ENCODE measurements around the gene PDZK1IP1.

The PDZK1IP1 gene, protein sequence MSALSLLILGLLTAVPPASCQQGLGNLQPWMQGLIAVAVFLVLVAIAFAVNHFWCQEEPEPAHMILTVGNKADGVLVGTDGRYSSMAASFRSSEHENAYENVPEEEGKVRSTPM

DNA sequence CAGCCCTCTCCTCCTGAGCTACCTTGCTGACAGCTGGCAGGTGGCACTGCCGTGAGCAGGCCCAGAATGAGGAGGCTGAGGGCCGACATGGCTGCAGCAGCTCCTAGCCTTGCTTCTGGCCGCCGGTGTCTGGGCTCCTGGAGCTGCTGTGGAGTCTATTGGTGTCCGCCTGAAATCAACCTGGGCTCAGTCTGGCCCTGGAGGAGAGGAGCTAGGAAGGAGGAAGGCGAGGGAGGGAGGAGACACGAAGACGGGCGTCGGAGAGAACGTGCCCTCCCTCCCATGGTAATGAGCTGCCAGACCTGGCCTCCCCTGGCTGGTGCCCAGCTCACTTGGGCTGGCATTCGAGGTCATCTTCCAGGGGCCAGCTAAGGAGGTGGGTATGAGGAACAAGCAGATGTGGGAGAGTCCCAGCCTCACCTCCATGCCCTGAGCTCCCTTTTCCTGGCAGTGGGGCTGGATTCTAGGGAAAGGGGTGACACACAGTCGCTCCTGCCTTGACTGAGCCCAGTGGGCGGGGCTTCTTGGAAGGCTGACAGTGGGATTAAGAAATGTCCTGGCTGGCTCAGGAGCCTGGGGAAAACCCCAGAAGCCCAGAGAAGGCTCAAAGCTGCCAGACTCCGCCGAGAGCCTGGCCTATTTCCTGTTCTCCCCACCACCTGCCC lies at the start of gene PDZK1IP1:
TSS of gene PDZK1IP1 (minus strand) at position 193 of the 665 bp plus-strand sequence. CDS start at position 89, 104 bp downstream.
- Histone ChIP-seq H3K4me3 (ENCODE audit: low read length) (no peak within 1 kb of the TSS), H3K36me3 (ENCODE audit: insufficient read depth, low read depth, low read length) (no peaks in the 10 kb centered on the region), H3K27ac (ENCODE audit: low read length) (no peak within 1 kb of the TSS), H3K4me1 (ENCODE audit: insufficient read depth, low read length) (peaks cover 7% of the 10 kb centered on the region), H3K9me3 (ENCODE audit: insufficient read depth, low read depth, low read length) (no peaks in the 10 kb centered on the region), H3K9ac (ENCODE audit: low read depth, low read length) (no peak within 1 kb of the TSS; the same call in 1 of the 2 replicates), H3K27me3 (ENCODE audit: insufficient read depth, low read length) (peaks cover 23% of the 10 kb centered on the region)

DNA sequence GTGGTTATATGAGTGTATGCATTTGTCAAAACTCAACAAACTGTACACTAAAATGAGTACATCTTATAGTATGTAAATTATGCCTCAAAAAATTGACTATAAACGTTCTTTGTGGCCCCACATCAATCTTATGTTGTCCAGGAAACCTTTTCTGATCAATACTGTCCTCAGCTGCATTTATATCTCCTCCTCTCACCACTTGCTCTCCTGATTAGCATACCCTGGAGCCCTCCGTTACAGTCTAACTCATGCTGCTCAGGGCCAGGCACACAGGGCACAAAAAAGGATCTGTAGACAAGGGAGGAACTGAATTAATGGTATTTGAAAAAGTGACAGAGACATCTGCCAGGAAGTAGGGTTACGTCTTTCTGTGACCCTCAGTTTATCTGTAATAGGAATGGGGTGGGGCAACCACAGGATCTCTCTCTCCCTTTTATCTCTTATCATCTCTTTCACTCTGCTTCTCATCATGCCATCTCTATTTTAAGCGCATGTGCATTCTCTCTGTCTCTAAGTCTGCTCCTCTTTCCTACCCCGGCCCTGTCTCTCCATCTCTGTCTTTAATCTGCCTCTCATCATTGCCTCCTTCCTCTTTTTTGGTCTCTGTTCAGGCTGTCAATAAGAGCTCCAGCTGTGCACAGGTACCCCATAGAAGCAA lies 49.2 kb upstream of the PDZK1IP1 start:
- Histone ChIP-seq H3K9ac (ENCODE audit: low read depth, low read length) (no peak overlapping the region), H3K36me3 (ENCODE audit: insufficient read depth, low read depth, low read length) (no peaks in the 10 kb centered on the region), H3K4me1 (ENCODE audit: insufficient read depth, low read length) (peaks cover 3% of the 10 kb centered on the region; the same call in 1 of the 2 replicates), H3K9me3 (ENCODE audit: insufficient read depth, low read depth, low read length) (no peaks in the 10 kb centered on the region), H3K27ac (ENCODE audit: low read length) (no peak overlapping the region), H3K27me3 (ENCODE audit: insufficient read depth, low read length) (peaks cover 80% of the 10 kb centered on the region), H3K4me3 (ENCODE audit: low read length) (no peak overlapping the region)

DNA sequence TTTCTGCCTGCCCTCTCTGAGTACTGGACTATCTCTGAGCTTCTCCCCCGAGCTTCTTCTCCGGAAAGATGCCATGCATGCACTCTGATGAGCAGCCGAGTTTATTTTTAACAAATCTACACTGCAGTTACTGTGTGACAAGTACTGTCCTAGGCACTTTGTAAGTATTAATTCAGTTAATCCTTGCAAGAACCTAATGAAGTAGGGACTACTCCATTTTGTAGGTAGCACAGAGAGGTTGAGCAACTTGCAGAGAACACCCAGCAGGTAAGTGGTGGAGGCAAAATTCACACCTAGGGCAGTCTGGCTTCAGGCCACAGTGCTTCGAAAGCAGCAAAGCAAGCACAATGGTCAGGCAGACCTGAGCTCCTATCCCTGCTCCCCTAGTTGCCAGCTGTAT lies 46.0 kb upstream of the PDZK1IP1 start:
- Histone ChIP-seq H3K4me3 (ENCODE audit: low read length) (no peak overlapping the region), H3K36me3 (ENCODE audit: insufficient read depth, low read depth, low read length) (no peaks in the 10 kb centered on the region), H3K9ac (ENCODE audit: low read depth, low read length) (no peak overlapping the region), H3K27me3 (ENCODE audit: insufficient read depth, low read length) (peaks cover 87% of the 10 kb centered on the region), H3K9me3 (ENCODE audit: insufficient read depth, low read depth, low read length) (no peaks in the 10 kb centered on the region; the same call in 1 of the 2 replicates), H3K4me1 (ENCODE audit: insufficient read depth, low read length) (0 out of 2 replicates have a peak, but pooled peaks cover 8% of the 10 kb centered on the region), H3K27ac (ENCODE audit: low read length) (no peak overlapping the region)

DNA sequence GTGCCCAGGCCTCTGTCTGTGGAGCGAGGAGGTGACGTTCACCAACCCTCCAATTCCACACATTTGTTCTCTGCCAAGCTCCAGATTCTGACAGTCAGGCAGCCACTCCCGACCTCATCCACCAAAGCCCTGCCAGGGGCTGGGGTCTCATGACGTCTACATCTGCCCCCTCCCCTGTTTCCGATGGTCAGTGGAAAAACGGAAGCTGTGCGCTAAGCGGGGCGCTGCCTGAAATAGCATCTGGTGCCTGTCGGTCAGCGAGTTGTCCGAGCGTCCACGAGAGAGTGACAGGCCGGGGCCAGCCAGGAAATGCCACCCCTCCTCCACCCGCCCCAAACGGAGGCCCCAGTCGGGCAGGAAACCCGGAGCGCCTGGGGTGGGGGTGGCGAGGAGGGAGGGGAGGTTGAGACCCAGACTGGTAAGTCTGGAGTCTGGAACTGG lies 45.4 kb upstream of the PDZK1IP1 start:
- Histone ChIP-seq H3K36me3 (ENCODE audit: insufficient read depth, low read depth, low read length) (no peaks in the 10 kb centered on the region), H3K27ac (ENCODE audit: low read length) (no peak overlapping the region), H3K9ac (ENCODE audit: low read depth, low read length) (no peak overlapping the region), H3K27me3 (ENCODE audit: insufficient read depth, low read length) (peaks cover 92% of the 10 kb centered on the region), H3K4me1 (ENCODE audit: insufficient read depth, low read length) (peaks cover 11% of the 10 kb centered on the region; the same call in 1 of the 2 replicates), H3K9me3 (ENCODE audit: insufficient read depth, low read depth, low read length) (no peaks in the 10 kb centered on the region; the same call in 1 of the 2 replicates), H3K4me3 (ENCODE audit: low read length) (0 out of 2 replicates have a peak overlapping the region, but pooled peaks have one; percentile 19)

DNA sequence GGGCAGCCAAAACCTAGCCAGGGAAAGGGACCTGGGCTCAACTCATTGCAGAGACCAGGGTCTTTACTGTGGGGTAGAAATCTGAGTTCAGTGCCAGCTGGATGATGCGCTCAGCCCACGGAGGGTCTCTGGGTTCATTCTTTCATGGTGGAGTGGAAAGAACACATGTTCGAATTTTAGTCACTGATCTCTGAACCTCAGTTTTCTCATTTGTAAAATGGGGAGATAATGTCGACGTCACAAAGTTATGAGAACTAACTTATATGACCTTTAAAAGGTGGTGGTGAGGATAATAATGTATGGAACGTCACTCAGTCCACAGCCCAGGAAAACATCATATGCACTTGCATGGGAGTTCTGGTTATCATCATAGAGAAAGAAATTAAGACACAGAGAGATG lies 43.4 kb upstream of the PDZK1IP1 start:
- no peaks in the 10 kb centered on the region for H3K36me3 ChIP-seq (ENCODE audit: insufficient read depth, low read depth, low read length)
- H3K9ac ChIP-seq (ENCODE audit: low read depth, low read length), result no peak overlapping the region
- H3K4me3 ChIP-seq (ENCODE audit: low read length), result no peak overlapping the region
- no peaks in the 10 kb centered on the region; the same call in 1 of the 2 replicates for H3K9me3 ChIP-seq (ENCODE audit: insufficient read depth, low read depth, low read length)
- peaks cover 97% of the 10 kb centered on the region for H3K27me3 ChIP-seq (ENCODE audit: insufficient read depth, low read length)
- peaks cover 26% of the 10 kb centered on the region; the same call in 1 of the 2 replicates for H3K4me1 ChIP-seq (ENCODE audit: insufficient read depth, low read length)
- no peak overlapping the region for H3K27ac ChIP-seq (ENCODE audit: low read length)

DNA sequence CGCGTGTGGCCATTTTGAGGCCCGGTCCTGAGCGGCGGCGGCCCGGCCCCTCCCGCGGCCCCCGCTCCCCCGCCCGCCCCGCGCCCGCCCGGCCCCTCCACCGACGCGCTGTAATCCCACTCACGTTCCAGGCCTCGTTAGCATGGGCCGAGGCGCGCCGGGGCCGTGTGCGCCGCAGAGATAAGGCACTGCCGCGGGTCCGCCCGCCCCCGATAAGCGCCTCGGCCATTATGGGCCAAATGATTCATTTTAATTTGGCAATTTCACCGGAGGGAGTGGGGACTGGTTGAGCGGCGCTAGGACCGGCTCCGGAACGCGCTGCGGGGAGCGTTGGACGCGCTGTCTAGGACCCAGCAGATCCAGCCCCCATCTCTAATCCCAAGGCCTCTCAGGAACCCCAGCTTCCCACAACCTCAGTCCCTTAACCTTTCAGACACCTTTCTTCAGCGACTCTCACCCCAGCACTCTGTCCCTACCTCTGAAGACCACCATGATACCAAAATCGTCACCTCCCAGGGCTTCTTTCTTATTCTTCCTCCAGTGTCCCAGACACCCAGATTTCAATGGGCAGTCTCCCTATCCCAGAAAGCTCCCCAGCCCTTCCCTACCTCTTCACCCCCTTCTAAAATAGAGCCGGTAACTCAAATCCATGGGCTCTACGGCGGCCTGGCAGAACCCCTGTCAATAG lies 42.5 kb upstream of the PDZK1IP1 start, which contains the start of gene TAL1:
TSS of gene TAL1 (minus strand) at position 39 of the 688 bp plus-strand sequence. CDS start 6,337 bp downstream, outside the sequence.
- H3K27ac ChIP-seq (ENCODE audit: low read length), result no peak within 1 kb of the TSS
- H3K9ac ChIP-seq (ENCODE audit: low read depth, low read length), result no peak within 1 kb of the TSS

DNA sequence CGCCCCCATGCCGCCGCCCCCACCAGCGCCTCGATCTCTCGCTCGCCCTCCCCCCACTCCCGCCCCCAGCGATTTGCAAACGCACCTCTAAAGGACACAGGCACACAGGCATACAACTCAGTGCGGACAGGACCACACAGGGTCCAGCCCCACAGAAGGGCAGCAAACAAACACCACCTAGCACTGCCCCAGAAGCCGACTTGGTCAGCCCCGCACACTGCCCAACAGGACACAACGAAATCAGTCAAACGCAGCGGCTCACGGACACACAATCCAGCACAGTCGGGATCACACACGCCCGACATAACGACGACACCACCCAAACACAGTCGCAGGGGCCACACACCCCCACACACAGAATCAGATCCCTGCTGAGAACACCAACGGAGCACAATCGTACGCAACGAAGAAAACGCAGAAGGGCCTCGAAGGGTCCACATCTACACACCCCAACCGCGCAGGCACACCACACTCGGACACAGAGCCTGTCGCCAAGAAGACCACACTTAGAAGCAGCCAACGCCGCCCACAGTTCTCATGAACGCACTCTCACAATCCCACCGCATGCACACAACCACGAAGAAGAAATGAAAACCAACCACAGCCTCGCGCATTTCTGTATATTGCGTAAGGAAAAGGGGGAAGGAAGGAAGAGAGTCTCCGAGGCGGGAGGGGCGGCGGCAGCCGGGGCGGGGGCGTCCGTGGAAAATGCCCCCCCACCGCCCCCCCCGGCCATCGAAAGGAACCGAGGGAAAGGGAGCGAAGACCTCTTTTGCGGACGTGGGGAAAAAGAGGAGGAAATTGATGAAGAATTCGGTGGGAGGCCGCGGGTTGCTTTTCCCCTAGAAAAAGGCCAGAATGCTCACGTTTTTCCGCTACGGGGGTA lies 41.7 kb upstream of the PDZK1IP1 start:
- Histone ChIP-seq H3K4me3 (ENCODE audit: low read length) (peak overlapping the region; percentile 45), H3K9me3 (ENCODE audit: insufficient read depth, low read depth, low read length) (peaks cover 5% of the 10 kb centered on the region; the same call in 1 of the 2 replicates), H3K4me1 (ENCODE audit: insufficient read depth, low read length) (peaks cover 26% of the 10 kb centered on the region; the same call in 1 of the 2 replicates), H3K27me3 (ENCODE audit: insufficient read depth, low read length) (peaks cover 100% of the 10 kb centered on the region), H3K36me3 (ENCODE audit: insufficient read depth, low read depth, low read length) (no peaks in the 10 kb centered on the region), H3K9ac (ENCODE audit: low read depth, low read length) (no peak overlapping the region), H3K27ac (ENCODE audit: low read length) (no peak overlapping the region)

More for the DNA sequence above, 42.5 kb upstream of the PDZK1IP1 start, which contains the start of gene TAL1:
- H3K36me3 ChIP-seq (ENCODE audit: insufficient read depth, low read depth, low read length), result no peaks in the 10 kb centered on the region
- peak within 1 kb of the TSS; percentile 54 for H3K4me3 ChIP-seq (ENCODE audit: low read length)
- H3K9me3 ChIP-seq (ENCODE audit: insufficient read depth, low read depth, low read length), result peaks cover 5% of the 10 kb centered on the region; the same call in 1 of the 2 replicates
- H3K4me1 ChIP-seq (ENCODE audit: insufficient read depth, low read length), result peaks cover 26% of the 10 kb centered on the region; the same call in 1 of the 2 replicates
- peaks cover 97% of the 10 kb centered on the region for H3K27me3 ChIP-seq (ENCODE audit: insufficient read depth, low read length)

DNA sequence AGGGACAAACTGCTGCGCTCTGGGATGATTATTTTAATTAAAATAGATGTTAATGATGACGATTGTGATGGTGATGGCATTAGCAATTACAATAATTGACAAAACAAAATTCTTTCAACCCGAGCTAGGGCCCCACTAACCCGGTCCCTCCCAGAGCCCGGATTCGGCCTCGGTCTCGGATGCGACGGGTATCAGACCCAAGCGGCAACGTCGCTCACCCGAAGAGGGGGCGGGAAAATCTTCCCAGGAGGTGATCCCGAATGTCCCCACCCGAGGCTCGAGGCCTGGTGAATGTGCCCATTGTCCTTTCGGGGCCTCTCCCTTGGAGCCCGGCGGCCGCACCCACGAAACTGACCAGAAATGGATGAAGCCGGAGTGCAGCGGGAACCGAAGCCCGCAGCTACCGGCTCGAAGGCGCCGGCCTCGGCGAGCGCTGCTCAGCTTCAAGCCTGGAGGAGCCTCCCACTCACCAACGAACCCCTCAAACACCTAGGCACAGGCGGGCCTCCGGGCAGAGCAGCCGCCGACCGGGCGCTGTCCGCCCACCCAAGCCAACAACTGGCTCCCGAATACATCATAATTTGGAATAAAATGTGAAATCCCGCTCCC lies 41.0 kb upstream of the PDZK1IP1 start:
- H3K4me1 ChIP-seq (ENCODE audit: insufficient read depth, low read length), result peaks cover 28% of the 10 kb centered on the region; the same call in 1 of the 2 replicates
- H3K4me3 ChIP-seq (ENCODE audit: low read length), result peak overlapping the region; percentile 54; the same call in 1 of the 2 replicates
- H3K9ac ChIP-seq (ENCODE audit: low read depth, low read length), result no peak overlapping the region
- H3K27me3 ChIP-seq (ENCODE audit: insufficient read depth, low read length), result peaks cover 100% of the 10 kb centered on the region
- H3K27ac ChIP-seq (ENCODE audit: low read length), result no peak overlapping the region
- peaks cover 5% of the 10 kb centered on the region; the same call in 1 of the 2 replicates for H3K9me3 ChIP-seq (ENCODE audit: insufficient read depth, low read depth, low read length)
- H3K36me3 ChIP-seq (ENCODE audit: insufficient read depth, low read depth, low read length), result no peaks in the 10 kb centered on the region

DNA sequence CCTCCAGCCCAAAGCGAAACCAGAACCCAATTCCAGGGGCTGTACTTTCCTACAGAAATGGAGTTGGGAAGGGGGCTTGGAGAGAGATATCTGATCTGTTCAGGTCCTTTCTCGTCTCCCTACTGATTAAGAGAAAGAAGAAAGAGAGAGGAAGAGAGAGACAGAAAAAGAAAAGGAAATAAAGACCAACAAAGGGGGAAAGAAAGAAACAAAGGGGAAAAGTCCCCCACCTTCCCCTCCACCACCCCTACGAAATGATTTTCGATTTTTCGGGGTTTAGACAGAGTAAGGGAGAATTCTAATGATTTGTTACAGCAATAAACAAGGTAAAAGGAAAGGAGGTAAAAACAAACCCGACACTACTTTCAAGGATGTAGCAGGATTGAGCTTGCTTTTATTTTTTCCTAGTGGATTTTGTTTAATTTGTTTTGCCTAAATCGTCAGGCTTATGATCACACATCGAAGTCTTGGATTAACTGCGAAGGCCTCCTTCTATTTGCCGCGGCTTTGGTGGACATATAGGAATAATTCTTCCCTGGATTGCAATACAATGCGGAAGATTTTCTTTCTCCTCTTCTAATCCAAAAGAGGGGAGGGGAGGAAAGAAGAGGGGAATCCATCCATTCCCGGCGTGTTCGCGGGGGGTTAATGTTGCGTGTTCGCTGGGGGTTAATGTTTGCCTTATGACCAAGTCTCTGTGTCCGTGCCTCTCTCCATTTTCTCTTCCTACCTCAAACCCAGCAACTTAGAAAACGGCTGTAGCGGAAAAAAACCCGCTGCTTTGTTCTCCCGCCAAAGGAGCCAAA lies 40.3 kb upstream of the PDZK1IP1 start:
- Histone ChIP-seq H3K27me3 (ENCODE audit: insufficient read depth, low read length) (peaks cover 100% of the 10 kb centered on the region), H3K9me3 (ENCODE audit: insufficient read depth, low read depth, low read length) (peaks cover 5% of the 10 kb centered on the region; the same call in 1 of the 2 replicates), H3K36me3 (ENCODE audit: insufficient read depth, low read depth, low read length) (no peaks in the 10 kb centered on the region), H3K4me3 (ENCODE audit: low read length) (peak overlapping the region; percentile 54; the same call in 1 of the 2 replicates), H3K27ac (ENCODE audit: low read length) (no peak overlapping the region), H3K9ac (ENCODE audit: low read depth, low read length) (no peak overlapping the region), H3K4me1 (ENCODE audit: insufficient read depth, low read length) (peaks cover 27% of the 10 kb centered on the region)
